Suprapubic skin (tissue), 4 donors: ENCODE data around the gene CCNYL1.

ENCODE experiments used
- CTCF ChIP-seq, 2 donors: fragments of 200-600 bp in 1 of 2; fragments of 450-650 bp in 1 of 2; sonication (generic) in 1 of 2; IDR thresholded peaks; one replicate each; pipeline ENCODE4 v1.5.1; 2016 to 2019; ENCODE audit warnings: antibody characterized with exemption in 2 of 2, mild to moderate bottlenecking in 1 of 2, moderate library complexity in 1 of 2
- EP300 ChIP-seq: sonication (generic); formaldehyde crosslinking; IDR thresholded peaks from one replicate; pipeline ENCODE4 v1.6.1; 2017; ENCODE audit warnings: antibody characterized with exemption
- POLR2A ChIP-seq, 2 donors: fragments of 450-650 bp; IDR thresholded peaks; one replicate each; pipeline ENCODE4 v1.6.1; 2017; ENCODE audit warnings: antibody characterized with exemption in 2 of 2, mild to moderate bottlenecking in 2 of 2, moderate library complexity in 2 of 2
- POLR2AphosphoS5 ChIP-seq, 3 donors: sonication (generic); formaldehyde crosslinking; IDR thresholded peaks; one replicate each; pipeline ENCODE4 v1.6.1; 2017; ENCODE audit warnings: antibody characterized with exemption in 3 of 3

GRCh38 chr2:207682557-207682956, 28.9 kb upstream of the CCNYL1 start:
- TF ChIP-seq CTCF (IDR thresholded peaks at IDR 0.05) (no peak), POLR2AphosphoS5 (IDR thresholded peaks at IDR 0.05) (no peak), POLR2A (IDR thresholded peaks at IDR 0.05) (no peak), EP300 (no peak)
